Endometrium (tissue), 2 donors: ENCODE measurements around the gene RIC8B.

Experiments
- FAIRE-seq: peaks from 2 replicates; lab custom pipeline; 2012; peaks lifted over from hg19 to GRCh38; lab: Jason Lieb, UNC
- donor health status: control.
- donor health status: control.

RIC8B gene

DNA sequence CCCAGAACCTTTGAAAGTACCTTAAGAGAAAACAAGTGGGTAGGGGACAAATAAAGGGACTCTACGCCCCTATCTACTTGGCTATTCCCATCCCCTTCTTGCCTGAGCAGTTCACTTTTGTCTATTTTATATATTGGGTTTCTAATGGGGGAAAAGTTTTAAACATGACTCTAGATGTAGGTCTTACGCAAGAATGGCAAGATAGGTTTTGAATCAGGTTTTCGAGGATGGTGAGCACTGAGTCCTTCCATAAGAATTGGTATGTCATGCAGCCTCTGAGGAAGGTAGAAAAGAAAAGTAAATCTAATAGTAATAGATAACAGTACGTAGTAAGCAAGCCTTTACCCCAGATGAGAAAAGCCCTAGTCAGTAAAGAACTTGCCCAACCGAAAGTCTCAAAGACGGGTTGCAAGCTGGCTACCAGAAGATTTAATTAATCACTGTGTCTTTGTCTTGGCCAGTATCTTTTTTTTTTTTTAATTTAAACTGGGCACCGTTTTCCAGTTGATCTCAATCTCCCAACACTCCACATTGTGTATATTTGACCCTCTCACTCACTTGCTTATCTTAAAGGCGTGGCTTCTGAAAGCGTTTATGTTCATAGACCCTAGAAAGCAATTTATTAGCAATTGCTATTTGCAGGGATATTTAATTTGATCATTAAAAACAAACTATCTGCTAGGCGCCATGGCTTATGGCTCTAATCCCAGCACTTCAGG, 94.7 kb downstream of the RIC8B start:
- FAIRE-seq = no peak

- no peak for FAIRE-seq
These were observed 95.6 kb downstream of the RIC8B start for GRCh38 chr12:106870116-106870515.

DNA sequence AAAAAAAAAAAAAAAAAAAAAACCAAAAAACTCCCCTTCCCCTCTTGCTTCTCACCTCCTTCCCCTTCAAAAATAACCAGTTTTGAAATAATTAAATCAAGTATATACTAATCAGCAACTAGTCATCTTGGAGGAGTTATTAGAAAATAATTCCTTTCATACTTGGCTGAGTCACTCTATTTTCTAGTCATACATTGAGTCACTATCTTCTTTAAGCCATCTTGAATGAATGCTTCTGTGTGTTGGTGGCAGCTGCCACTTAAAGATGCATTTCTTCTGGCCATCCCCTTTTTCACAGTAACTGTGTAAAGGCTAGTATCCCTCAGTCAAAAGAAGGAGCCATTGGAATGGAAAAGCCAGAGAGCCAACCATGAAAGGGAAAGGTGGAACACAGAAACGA, 97.0 kb downstream of the RIC8B start:
- no peak for FAIRE-seq

DNA sequence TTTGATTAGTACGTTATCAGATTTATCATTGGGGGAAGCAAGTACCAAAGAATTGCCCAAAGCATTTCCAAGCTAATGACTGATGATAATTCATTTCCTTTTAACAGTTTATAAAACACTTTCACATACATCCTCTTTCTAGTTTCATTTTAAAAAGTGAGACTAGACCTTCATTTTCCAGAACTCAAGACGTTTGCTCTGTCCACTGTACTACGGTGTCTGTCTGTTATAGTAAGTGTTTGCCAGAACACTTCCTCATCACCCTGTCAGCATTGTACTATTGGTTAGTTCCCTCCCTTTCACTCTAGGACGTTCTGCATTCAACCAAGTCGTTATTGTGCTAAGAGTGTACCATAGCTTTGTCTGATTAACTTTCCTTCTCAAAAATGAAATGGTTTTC, 99.5 kb downstream of the RIC8B start:
- FAIRE-seq = no peak

DNA sequence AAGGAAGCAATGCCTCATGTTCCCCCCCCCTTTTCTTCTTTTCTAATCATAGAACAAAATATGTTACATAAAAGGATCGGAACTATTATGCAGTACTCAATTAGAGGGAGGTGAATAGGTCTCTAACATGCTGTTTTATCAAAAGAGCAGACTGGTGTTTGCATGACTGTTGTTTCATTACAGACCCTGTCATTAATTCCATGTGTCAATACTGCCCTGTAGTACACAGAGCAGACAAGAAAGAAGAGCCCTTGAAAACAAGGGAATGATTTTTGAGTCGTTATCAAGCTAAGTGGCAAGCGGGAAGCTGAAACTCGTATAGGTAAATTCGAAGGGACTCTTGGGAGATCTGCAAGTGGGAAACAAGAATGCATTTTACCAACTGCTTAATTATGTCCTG, 104.3 kb downstream of the RIC8B start:
- FAIRE-seq = no peak

DNA sequence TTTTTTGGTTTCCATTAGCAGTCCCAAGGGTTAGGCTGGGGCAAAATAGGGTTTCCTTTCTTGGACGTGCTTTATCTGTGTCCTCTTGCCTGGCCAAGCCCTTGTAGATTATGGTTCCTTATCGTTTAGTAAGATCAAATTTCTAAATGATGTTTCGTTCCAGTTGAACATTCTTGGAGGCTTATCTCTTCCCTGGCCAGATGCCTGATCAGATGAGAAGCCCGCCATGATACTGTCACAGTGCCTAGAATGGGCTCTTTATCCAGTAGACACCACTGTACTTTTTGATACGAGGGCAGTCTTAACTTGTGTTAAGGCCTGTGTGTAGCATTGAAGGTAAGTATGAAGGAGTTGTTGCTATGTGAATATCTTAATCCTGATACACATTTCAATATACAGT, 105.1 kb downstream of the RIC8B start:
- no peak for FAIRE-seq

- FAIRE-seq = no peak
These were observed 108.9 kb downstream of the RIC8B start for GRCh38 chr12:106883426-106883825.

DNA sequence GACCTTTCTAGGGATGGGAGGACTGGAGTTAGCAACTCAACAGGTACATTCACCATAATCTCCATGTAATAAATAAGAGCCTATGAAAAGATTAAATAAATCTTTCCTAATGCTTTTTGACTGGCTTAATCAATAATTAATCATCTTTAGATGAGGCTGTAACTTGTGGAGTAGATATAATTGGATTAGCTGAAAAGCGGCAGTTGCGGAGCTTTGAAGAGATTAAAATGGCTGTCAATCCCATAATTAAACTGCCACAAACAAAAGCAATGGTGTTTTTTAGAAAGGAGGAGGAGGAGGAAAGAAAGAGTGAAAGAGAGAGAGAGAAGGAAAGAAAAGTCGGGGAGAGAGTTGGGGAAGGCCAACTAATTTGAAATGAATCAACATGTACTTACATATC, 110.5 kb downstream of the RIC8B start:
- no peak for FAIRE-seq

DNA sequence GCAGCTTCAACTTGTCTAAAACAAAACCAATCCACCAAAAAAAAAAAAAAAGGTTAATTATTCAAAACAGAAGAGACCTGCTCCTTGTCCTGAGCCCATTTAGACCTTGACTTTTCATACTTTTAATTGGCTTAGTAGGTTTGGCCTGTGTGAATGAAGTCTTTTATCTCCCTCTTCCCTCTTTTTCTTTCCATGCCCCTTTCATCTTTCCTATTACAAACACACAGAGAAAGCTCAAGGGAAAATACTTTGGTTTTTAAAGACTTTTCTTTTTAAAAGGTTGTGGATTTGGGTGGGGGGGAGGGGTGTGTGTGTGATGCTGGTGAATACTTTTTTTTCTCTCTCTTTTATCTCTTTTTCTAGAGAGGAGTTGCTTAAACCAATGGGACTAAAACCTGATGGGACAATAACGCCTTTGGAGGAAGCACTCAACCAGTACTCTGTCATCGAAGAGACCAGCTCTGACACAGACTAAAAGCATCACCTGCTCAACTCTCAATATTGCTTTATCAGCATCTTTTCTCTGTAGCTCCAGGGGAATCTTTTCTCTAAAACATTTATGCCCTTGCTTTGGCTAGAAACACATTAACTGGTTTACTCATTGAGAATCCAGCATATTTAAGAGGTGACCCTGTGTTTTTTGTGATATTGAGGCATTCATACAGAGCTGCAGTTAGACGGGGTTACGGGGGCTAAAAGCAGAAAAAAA, 111.2 kb downstream of the RIC8B start:
- FAIRE-seq = no peak

GRCh38 chr12:106886932-106887331, 112.5 kb downstream of the RIC8B start:
- FAIRE-seq = no peak

DNA sequence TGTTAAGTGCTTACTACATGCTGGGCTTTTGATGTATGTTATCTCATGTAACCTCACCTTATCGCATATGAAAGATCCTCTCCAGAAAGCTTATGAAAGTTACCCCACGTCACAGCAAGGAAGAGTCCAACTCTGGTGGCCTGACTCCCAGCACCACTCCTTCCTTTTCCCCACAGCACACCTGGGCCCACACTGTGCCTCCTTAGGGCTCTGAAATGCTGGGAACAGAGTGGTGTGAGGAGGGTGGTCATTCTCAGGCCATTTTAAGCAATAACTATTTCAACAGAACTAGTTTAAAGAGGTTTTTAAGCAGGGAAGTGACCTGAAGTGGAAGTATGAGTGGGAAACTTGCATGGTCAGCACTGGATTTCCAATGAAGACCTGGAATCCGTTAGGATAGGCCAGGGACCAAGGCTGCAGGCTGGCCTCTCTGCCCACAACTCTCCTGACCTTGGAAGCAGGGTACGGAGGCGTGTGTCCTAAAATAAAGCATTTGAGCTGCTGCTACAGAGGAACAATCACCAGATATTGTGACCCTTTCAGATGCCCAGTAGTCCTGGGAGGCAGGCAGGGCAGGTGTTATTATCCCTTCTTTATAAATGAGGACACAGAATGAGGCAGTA, 114.0 kb downstream of the RIC8B start:
- no peak for FAIRE-seq

GRCh38 chr12:106889326-106889725, 114.8 kb downstream of the RIC8B start:
- no peak for FAIRE-seq

DNA sequence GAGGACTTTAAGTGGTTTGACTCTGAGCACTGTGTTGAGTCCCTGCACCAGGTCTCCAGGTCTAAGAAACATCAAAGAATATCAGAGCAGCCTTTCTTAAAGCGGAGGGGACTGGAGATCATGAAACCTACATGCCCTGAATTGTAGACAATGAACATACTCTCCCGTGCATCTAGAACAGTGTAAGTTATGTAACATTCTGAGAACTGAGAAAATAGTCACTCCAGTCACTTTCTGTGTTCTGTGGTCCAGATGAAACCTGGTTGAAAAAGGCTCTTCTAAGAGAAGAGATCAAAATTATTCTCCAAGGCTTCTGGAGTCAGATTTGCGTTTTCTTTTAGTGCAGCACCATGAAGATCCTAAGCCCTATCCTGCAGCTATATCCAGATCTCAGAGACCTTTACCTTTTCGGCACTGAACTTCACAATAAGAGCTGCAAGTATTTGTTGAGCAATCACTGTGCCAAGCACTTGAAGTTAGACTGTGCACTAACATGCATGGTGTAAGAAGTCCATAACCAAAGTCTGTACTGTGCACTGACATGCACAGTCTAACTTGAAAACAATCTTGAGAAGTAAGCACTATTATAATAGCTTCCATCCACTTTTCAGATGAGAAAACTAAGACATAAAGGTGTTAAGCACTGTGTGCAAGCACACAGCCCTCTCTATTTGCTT, 115.6 kb downstream of the RIC8B start:
- no peak for FAIRE-seq

GRCh38 chr12:106892075-106892474, 117.6 kb downstream of the RIC8B start:
- FAIRE-seq = no peak

- FAIRE-seq = no peak
These were observed 119.0 kb downstream of the RIC8B start for GRCh38 chr12:106893451-106893850.

DNA sequence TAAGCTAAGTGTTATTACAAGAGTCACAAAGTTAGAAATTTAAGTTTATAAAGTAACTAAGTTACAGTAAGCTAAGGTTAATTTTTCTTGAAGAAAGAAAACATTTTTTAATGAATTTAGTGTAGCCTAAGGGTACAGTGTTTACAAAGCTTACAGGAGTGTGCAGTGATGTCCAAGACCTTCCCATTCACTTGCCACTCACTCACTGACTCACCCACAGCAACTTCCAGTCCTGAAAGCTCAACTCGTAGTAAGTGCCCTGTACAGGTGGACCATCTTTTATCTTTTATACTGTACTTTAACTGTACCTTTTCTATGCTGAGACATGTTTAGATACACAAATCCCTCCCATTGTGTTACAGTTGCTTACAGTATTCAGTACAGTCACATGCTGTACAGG, 120.3 kb downstream of the RIC8B start:
- FAIRE-seq = no peak

GRCh38 chr12:106896603-106897002, 122.1 kb downstream of the RIC8B start:
- FAIRE-seq = no peak

DNA sequence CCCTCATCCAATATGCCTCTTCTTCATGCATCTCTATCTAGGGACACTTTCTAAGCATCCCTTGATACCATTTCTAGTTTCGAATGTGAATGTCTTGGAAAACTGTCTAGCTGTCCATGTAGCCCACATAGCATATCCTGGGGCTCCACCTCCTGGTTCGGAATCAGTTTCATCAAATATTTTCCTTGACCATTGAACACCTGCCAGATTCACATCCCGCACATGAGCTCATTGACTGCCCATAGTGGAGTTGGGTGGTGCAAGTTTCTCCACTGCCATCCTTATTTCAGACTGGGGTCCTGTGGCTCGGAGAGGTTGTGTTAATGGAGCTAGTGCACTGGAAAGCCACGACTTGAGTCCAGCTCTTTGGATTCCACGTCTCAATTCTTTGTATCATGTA, 122.6 kb downstream of the RIC8B start:
- no peak for FAIRE-seq

- FAIRE-seq = no peak
These were observed 123.8 kb downstream of the RIC8B start for GRCh38 chr12:106897981-106898901.

DNA sequence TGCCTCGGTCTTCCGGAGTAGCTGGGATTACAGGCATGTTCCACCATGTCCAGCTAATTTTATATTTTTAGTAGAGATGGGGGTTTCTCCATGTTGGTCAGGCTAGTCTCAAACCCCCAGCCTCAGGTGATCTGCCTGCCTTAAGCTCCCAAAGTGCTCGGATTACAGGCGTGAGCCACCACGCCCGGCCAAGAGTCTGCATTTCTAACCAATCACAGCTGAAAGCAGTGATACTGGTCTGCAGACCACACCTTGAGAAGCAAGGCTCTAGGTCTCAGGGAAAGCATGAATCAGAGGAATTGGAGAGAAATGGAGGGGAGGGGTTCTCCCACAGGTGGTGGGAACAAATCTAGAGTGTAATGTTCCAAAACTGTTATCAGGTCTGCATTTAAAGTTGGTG, 126.1 kb downstream of the RIC8B start:
- FAIRE-seq = no peak

GRCh38 chr12:106901276-106901675, 126.8 kb downstream of the RIC8B start:
- FAIRE-seq = no peak

GRCh38 chr12:106902053-106902452, 127.6 kb downstream of the RIC8B start:
- no peak for FAIRE-seq
